ENCODE data around the gene FMN1. TPM values are rescaled to one million over a fixed set of nuclear protein-coding genes. Genes with fewer than 3 reads are reported as not detected.

Gene FMN1
- total and polyA plus RNA-seq, 2 experiments from 2014 or later: 0.53 to 1.8 TPM

- TF ChIP-seq CTCF (IDR thresholded peaks at IDR 0.05; ENCODE audit: low read depth, low read length): no peak
- no peak overlapping the region for H3K27ac ChIP-seq
- H3K9me3 ChIP-seq (ENCODE audit: low read depth): no peaks in the 10 kb centered on the region
- no peaks in the 10 kb centered on the region for H3K36me3 ChIP-seq
- H3K27me3 ChIP-seq: no peaks in the 10 kb centered on the region
- H3K4me1 ChIP-seq (ENCODE audit: low read depth): no peaks in the 10 kb centered on the region
- no peak overlapping the region for H3K4me3 ChIP-seq
- no peak for DNase-seq (ENCODE audit: low read depth in 1 of 2, low spot score in 1 of 2)
These were observed 214.8 kb downstream of the FMN1 start for GRCh38 chr15:32979710-32980109.

- no peak for DNase-seq (ENCODE audit: low read depth in 1 of 2, low spot score in 1 of 2)
- no peak overlapping the region for H3K4me3 ChIP-seq
- no peaks in the 10 kb centered on the region for H3K27me3 ChIP-seq
- no peaks in the 10 kb centered on the region for H3K9me3 ChIP-seq (ENCODE audit: low read depth)
- H3K4me1 ChIP-seq (ENCODE audit: low read depth): no peaks in the 10 kb centered on the region
- H3K36me3 ChIP-seq: no peaks in the 10 kb centered on the region
- TF ChIP-seq CTCF (IDR thresholded peaks at IDR 0.05; ENCODE audit: low read depth, low read length): no peak
- H3K27ac ChIP-seq: no peak overlapping the region
These were observed 217.0 kb downstream of the FMN1 start for GRCh38 chr15:32977506-32977905.

GRCh38 chr15:32974691-32975090, 219.8 kb downstream of the FMN1 start:
- TF ChIP-seq CTCF (IDR thresholded peaks at IDR 0.05; ENCODE audit: low read depth, low read length): no peak

GRCh38 chr15:32972686-32973085, 221.8 kb downstream of the FMN1 start:
- no peak overlapping the region for H3K4me3 ChIP-seq
- no peak for TF ChIP-seq CTCF (IDR thresholded peaks at IDR 0.05; ENCODE audit: low read depth, low read length)
- H3K9me3 ChIP-seq (ENCODE audit: low read depth): no peaks in the 10 kb centered on the region
- no peak overlapping the region for H3K27ac ChIP-seq
- H3K4me1 ChIP-seq (ENCODE audit: low read depth): no peaks in the 10 kb centered on the region
- no peaks in the 10 kb centered on the region for H3K27me3 ChIP-seq
- DNase-seq (ENCODE audit: low read depth in 1 of 2, low spot score in 1 of 2): no peak
- H3K36me3 ChIP-seq: no peaks in the 10 kb centered on the region

More at GRCh38 chr15:32974691-32975090, 219.8 kb downstream of the FMN1 start:
- Histone ChIP-seq H3K36me3 (no peaks in the 10 kb centered on the region), H3K27ac (no peak overlapping the region), H3K4me3 (no peak overlapping the region), H3K9me3 (ENCODE audit: low read depth) (no peaks in the 10 kb centered on the region), H3K27me3 (no peaks in the 10 kb centered on the region), H3K4me1 (ENCODE audit: low read depth) (no peaks in the 10 kb centered on the region)
- DNase-seq (ENCODE audit: low read depth in 1 of 2, low spot score in 1 of 2): peak in 1 of 2 donors; percentile 71

- DNase-seq (ENCODE audit: low read depth in 1 of 2, low spot score in 1 of 2): no peak
- Histone ChIP-seq H3K9me3 (ENCODE audit: low read depth) (no peaks in the 10 kb centered on the region), H3K36me3 (no peaks in the 10 kb centered on the region), H3K4me1 (ENCODE audit: low read depth) (no peaks in the 10 kb centered on the region), H3K27me3 (no peaks in the 10 kb centered on the region), H3K27ac (no peak overlapping the region), H3K4me3 (no peak overlapping the region)
- no peak for TF ChIP-seq CTCF (IDR thresholded peaks at IDR 0.05; ENCODE audit: low read depth, low read length)
These were observed 223.7 kb downstream of the FMN1 start for GRCh38 chr15:32970847-32971246.

GRCh38 chr15:32967521-32967920, 227.0 kb downstream of the FMN1 start:
- Histone ChIP-seq H3K36me3 (no peaks in the 10 kb centered on the region), H3K27ac (no peak overlapping the region)
- DNase-seq (ENCODE audit: low read depth in 1 of 2, low spot score in 1 of 2): no peak

More at GRCh38 chr15:32967521-32967920, 227.0 kb downstream of the FMN1 start:
- Histone ChIP-seq H3K9me3 (ENCODE audit: low read depth) (no peaks in the 10 kb centered on the region), H3K27me3 (no peaks in the 10 kb centered on the region), H3K4me3 (no peak overlapping the region), H3K4me1 (ENCODE audit: low read depth) (no peaks in the 10 kb centered on the region)
- no peak for TF ChIP-seq CTCF (IDR thresholded peaks at IDR 0.05; ENCODE audit: low read depth, low read length)

All from cardiac muscle cell (in vitro differentiated cells and primary cell).